Prostate gland (tissue), 2 donors: ENCODE measurements around the gene CRABP2. TPM values are rescaled to one million over a fixed set of nuclear protein-coding genes. Genes with fewer than 3 reads are reported as not detected.
A peak's percentile ranks its signal among the peaks of the same experiment; 100 is the strongest.

Experiments
- DNase-seq: peaks from one replicate; pipeline ENCODE4 v3.0.0-alpha.2; 2019; ENCODE audit warnings: low spot score
- H3K27ac ChIP-seq, 2 donors: fragments of 200-600 bp; sonication (generic); 2 replicates each; pipeline ENCODE4 v1.5.1; 2017 to 2019
- H3K27me3 ChIP-seq: fragments of 200-600 bp; sonication (generic); replicated peaks from 2 replicates; pipeline ENCODE4 v1.5.1; 2019; ENCODE audit not compliant: insufficient read depth
- H3K36me3 ChIP-seq, 2 donors: fragments of 200-600 bp; sonication (generic); 1 replicate in 1 of 2; 2 replicates in 1 of 2; pipeline versions ENCODE4 v1.5.1 to v1.8.1; 2017 to 2019
- H3K4me1 ChIP-seq: fragments of 200-600 bp; sonication (generic); replicated peaks from 2 replicates; pipeline ENCODE4 v1.5.1; 2019
- H3K4me3 ChIP-seq, 2 donors: fragments of 200-600 bp; sonication (generic); 2 replicates each; pipeline ENCODE4 v1.5.1; 2017 to 2019
- H3K9me3 ChIP-seq: fragments of 200-600 bp; sonication (generic); 2 replicates; pipeline ENCODE4 v1.5.1; 2017
- CTCF ChIP-seq, 4 experiments: fragments of 200-600 bp in 2 of 4; fragments of 450-650 bp in 2 of 4; sonication (generic) in 2 of 4; IDR thresholded peaks; 1 replicate in 3 of 4; 2 replicates in 1 of 4; pipeline ENCODE4 v1.5.1; 2016 to 2019; ENCODE audit warnings: antibody characterized with exemption in 4 of 4, mild to moderate bottlenecking in 2 of 4, moderate library complexity in 2 of 4
- POLR2A ChIP-seq: fragments of 450-650 bp; IDR thresholded peaks from one replicate; pipeline ENCODE4 v1.6.1; 2016; ENCODE audit warnings: antibody characterized with exemption, mild to moderate bottlenecking
- POLR2AphosphoS5 ChIP-seq: sonication (generic); formaldehyde crosslinking; IDR thresholded peaks from one replicate; pipeline ENCODE4 v1.6.1; 2017; ENCODE audit warnings: antibody characterized with exemption
- WGBS: methylation state at CpG from one replicate; pipeline ENCODE4 v1.1.5; 2018; 5-methylcytosine and 5-hydroxymethylcytosine counted together
- intact Hi-C: fragments of 100-400 bp; cut with DNase I; formaldehyde crosslinking; loops from one replicate; pipeline ENCODE4 v1.14.2; 2022
- total RNA-seq, 2 donors: library from RNA; depleted of rRNA; stranded (reverse); fragments of >200 nt; gene quantifications; one replicate each; pipeline ENCODE4 v1.1.0, GENCODE V29; 2016

The CRABP2 gene
- total RNA-seq, 2 donors from 2014 or later, result 27.3 to 30.8 TPM

DNA sequence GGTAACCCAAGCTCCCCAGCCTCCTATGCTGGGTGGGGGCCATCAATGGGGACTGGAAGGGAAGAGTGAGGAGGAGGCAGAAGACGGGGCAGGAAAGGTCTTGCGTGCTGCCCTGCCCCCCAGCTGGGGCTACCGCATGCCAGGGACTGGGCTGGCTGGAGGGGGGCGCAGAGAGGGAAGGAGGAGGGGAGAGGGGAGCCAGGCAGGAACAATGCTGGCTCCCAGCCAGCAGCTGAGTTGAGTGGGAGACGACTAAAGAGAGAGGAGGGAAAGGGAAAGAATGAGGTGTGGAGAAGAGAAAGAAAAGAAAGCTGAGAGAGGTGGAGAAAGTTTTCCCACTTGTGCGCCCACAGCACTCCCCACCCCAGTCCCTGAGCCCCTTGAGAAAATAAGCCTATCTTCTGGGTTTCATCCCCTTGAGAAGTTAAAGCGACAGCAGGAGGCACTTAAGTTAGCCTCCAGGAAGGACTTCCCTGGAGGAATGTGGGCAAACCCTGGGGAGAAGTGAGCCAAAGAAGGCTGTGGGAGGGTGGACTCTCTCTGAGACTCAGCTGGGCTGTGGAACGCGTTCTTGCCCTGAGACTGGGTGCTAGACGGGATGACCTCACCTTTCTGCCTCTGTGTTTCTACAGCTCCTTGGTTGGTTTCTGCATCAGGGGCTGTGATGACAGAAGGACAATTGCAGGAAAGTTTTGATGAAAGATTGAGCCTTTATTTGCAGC lies 15.3 kb downstream of the CRABP2 start:
- H3K9me3 ChIP-seq, result no peaks in the 10 kb centered on the region
- TF ChIP-seq POLR2AphosphoS5, result no peak
- TF ChIP-seq POLR2A, result no peak
- TF ChIP-seq CTCF (IDR thresholded peaks at IDR 0.05), result no peak
- intact Hi-C loops, result loop anchor here (1.0 to 10.0 kb wide), 2 partner anchors 35 to 175 kb away; partner anchors contain the start of gene NTRK1
- H3K4me3 ChIP-seq, result no peak overlapping the region
- DNase-seq, result no peak
- H3K36me3 ChIP-seq, result no peaks in the 10 kb centered on the region
- 17% methylated on average over 10 of the region's 10 CpGs for WGBS
- peaks cover 8% of the 10 kb centered on the region for H3K4me1 ChIP-seq
- H3K27ac ChIP-seq, result no peak overlapping the region
- peaks cover 4% of the 10 kb centered on the region for H3K27me3 ChIP-seq

DNA sequence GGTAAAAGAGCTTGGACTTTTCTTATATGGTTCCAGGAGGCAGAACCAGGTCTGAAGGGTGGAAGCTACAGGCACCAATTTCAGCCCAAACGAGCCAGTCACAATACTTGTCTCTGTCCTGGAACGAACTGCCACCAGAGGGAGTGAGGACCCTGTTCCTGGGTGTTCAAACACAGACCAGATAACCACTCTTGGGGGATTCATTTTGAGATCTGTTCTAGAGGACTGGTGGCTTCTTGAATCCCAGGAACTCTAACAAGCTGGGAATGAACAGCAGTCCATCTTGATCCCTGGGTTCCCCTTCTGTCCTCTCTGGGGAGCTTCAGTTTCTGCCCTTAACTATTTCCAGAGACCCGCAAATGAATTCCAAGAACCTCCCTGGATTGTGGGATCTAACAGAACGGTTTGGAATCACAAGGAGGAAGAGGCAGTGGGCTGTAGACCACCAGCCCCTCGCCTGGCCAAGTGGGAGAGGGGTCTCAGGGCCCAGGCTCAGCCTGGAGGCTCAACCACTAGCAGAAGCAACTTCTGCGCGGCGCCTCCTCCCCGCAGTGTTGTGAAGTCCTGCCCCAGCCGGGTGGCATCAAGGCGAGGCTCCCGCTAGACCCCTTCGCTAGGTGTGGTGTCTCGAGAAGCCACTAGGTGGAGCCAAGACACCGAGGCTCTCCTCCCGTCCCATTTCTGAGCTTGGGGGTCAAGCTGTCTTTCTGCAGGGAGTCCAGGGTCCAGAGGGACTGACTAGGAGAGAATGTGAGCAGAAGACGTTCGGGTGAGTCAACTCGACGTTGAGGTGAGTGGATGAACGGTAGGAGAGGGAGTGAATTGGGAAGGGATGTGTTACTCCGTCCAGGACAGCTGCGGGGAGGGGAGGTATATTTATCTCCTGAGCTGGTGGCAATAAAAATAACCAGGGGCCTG lies 16.1 kb downstream of the CRABP2 start:
- intact Hi-C loops, result no loop called here
- TF ChIP-seq POLR2AphosphoS5, result peak; percentile 54
- TF ChIP-seq POLR2A, result peak; percentile 10
- peak; percentile 79 to 97 (median 92) for TF ChIP-seq CTCF (IDR thresholded peaks at IDR 0.05)
- WGBS, result under 1% methylated on average over 22 of the region's 23 CpGs
- H3K9me3 ChIP-seq, result no peaks in the 10 kb centered on the region
- H3K36me3 ChIP-seq, result no peaks in the 10 kb centered on the region
- H3K4me3 ChIP-seq, result no peak overlapping the region
- DNase-seq, result peak; percentile 68
- peaks cover 8% of the 10 kb centered on the region for H3K4me1 ChIP-seq
- H3K27ac ChIP-seq, result no peak overlapping the region
- peaks cover 4% of the 10 kb centered on the region for H3K27me3 ChIP-seq

GRCh38 chr1:156684227-156684782 lies 21.1 kb downstream of the CRABP2 start:
- Histone ChIP-seq H3K4me1 (no peaks in the 10 kb centered on the region), H3K4me3 (no peak overlapping the region), H3K9me3 (no peaks in the 10 kb centered on the region), H3K36me3 (no peaks in the 10 kb centered on the region), H3K27ac (no peak overlapping the region), H3K27me3 (no peaks in the 10 kb centered on the region)
- WGBS, result 78% methylated on average over 5 of the region's 5 CpGs
- no peak for DNase-seq
- intact Hi-C loops, result no loop called here
- no peak for TF ChIP-seq CTCF (IDR thresholded peaks at IDR 0.05)
- TF ChIP-seq POLR2AphosphoS5, result no peak
- TF ChIP-seq POLR2A, result no peak

GRCh38 chr1:156682166-156682890 lies 23.1 kb downstream of the CRABP2 start:
- no peaks in the 10 kb centered on the region for H3K36me3 ChIP-seq
- H3K27me3 ChIP-seq, result no peaks in the 10 kb centered on the region
- TF ChIP-seq POLR2AphosphoS5 (no peak), POLR2A (no peak), CTCF (IDR thresholded peaks at IDR 0.05) (no peak)
- intact Hi-C loops, result no loop called here
- H3K4me3 ChIP-seq, result no peak overlapping the region
- H3K27ac ChIP-seq, result no peak overlapping the region
- H3K9me3 ChIP-seq, result no peaks in the 10 kb centered on the region
- DNase-seq, result no peak
- H3K4me1 ChIP-seq, result no peaks in the 10 kb centered on the region
- WGBS, result 59% methylated on average over 5 of the region's 5 CpGs
